Vagina (tissue), 2 donors: ENCODE results near the gene TNIK.

Experiments used
- POLR2AphosphoS5 ChIP-seq, 2 donors: sonication (generic); formaldehyde crosslinking; IDR thresholded peaks; one replicate each; pipeline ENCODE4 v1.9.0; 2017; ENCODE audit warnings: antibody characterized with exemption in 2 of 2, mild to moderate bottlenecking in 2 of 2, low read depth in 1 of 2; ENCODE audit not compliant: insufficient read depth in 1 of 2
- TF ChIP-seq, protein P1 (sequence below), 3 experiments: fragments of 450-650 bp in 2 of 3; fragments of 200-600 bp in 1 of 3; sonication (generic) in 1 of 3; IDR thresholded peaks; one replicate each; pipeline ENCODE4 v1.5.1; 2017 to 2019; ENCODE audit warnings: antibody characterized with exemption in 3 of 3, mild to moderate bottlenecking in 2 of 3, moderate library complexity in 2 of 3

DNA sequence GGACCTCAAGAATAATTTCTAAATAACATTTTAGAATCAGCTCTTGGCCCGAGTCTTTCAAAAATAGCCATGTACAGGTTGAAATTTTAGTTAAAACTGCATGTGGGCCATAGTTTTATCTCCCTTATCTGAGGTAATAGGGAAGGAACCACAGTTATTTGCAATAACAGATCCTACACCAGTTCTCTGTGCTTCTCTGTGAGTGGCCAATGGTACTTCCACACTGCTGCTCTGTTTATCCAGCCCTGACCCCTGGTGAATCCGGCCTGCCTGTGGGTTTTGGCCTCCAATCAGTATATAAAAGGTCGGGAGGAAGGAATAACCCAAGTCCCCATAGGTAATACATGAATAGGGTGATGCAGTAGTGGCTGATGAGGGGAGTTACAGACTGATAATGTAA lies 48.0 kb upstream of the TNIK start:
- TF ChIP-seq, protein P1, sequence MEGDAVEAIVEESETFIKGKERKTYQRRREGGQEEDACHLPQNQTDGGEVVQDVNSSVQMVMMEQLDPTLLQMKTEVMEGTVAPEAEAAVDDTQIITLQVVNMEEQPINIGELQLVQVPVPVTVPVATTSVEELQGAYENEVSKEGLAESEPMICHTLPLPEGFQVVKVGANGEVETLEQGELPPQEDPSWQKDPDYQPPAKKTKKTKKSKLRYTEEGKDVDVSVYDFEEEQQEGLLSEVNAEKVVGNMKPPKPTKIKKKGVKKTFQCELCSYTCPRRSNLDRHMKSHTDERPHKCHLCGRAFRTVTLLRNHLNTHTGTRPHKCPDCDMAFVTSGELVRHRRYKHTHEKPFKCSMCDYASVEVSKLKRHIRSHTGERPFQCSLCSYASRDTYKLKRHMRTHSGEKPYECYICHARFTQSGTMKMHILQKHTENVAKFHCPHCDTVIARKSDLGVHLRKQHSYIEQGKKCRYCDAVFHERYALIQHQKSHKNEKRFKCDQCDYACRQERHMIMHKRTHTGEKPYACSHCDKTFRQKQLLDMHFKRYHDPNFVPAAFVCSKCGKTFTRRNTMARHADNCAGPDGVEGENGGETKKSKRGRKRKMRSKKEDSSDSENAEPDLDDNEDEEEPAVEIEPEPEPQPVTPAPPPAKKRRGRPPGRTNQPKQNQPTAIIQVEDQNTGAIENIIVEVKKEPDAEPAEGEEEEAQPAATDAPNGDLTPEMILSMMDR (IDR thresholded peaks at IDR 0.05): no peak
- TF ChIP-seq POLR2AphosphoS5 (IDR thresholded peaks at IDR 0.05; ENCODE audit: insufficient read depth in 1 of 2, low read depth in 1 of 2): no peak
